Ecto neural progenitor cell (in vitro differentiated cells): ENCODE results near the gene CUL1.

Experiments used
- DNase-seq: peaks from one replicate; pipeline ENCODE4 v3.0.0-alpha.2; 2018; ENCODE audit warnings: low spot score

CUL1 gene

DNA sequence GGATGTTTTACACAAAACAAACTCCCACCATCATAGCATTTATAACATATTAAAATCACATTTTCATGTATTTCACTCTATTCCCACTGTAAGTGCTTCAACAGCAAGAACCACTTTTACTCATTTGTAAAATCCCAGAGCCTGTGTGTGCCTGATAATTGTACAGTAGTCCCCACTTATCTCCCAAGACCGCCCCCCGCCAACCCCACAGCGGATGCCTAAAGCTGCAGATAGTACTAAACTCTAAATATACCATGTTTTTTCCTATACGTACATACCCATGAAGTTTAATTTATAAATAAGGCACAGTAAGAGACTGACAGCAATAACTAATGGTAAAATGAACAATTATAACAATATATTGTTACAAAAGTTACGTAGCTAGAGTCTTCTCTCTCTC, 151.9 kb downstream of the CUL1 start:
- DNase-seq: no peak
